ENCODE results near the gene SSH3.
A peak's percentile ranks its signal among the peaks of the same experiment; 100 is the strongest.

The SSH3 gene

DNA sequence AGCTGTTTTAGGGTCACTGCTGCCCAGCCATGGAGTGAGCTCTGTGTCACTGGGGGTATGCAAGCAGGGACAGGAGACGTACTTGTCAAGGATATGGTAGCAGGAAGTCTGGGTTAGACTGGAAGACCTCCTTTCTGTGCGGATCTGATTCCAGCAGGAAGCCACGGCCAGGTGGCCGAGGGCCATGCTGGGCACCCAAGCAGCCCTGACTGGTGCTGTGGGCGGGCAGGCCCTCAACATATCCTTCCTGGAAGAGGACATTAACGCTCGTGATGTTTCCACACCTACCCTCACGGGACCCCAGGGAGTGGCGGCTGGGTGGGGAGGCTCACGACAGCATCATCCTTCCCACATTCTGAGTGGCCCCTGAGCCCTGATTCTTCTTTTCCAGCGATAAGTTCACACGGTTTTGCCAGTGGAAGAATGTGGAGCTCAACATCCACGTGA is 23.0 kb upstream of the SSH3 start:
- DNase-seq: no peak

DNA sequence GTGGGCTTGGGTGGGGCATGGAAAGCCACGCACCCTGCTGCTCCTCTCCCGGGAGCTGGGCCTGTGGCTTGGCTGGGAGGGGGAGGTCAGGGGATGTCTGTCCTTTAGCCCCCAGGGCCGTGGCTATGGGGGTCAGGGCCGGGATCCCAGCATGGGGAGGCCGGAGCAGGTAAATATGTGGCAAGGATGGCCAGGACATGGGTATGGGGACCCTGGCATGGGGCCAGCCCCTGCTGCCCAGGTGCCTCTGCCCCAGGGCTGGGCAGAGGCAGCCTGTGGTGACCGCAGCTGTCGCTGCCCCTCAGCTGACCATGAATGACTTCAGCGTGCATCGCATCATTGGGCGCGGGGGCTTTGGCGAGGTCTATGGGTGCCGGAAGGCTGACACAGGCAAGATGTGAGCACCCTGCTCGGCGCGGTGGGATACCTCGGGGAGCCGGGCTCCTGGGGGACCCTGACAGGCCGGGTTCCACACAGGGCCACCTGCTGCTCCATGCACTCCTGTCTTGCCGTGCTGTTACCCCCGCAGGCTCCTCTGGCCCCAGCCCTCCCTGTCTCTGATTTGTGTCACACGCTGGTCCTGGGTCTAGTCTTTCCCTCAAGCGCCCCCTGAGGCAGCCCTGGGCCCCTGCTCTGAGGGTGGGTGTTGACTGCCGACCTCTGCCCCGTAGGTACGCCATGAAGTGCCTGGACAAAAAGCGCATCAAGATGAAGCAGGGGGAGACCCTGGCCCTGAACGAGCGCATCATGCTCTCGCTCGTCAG is 22.4 kb upstream of the SSH3 start:
- DNase-seq: no peak

DNA sequence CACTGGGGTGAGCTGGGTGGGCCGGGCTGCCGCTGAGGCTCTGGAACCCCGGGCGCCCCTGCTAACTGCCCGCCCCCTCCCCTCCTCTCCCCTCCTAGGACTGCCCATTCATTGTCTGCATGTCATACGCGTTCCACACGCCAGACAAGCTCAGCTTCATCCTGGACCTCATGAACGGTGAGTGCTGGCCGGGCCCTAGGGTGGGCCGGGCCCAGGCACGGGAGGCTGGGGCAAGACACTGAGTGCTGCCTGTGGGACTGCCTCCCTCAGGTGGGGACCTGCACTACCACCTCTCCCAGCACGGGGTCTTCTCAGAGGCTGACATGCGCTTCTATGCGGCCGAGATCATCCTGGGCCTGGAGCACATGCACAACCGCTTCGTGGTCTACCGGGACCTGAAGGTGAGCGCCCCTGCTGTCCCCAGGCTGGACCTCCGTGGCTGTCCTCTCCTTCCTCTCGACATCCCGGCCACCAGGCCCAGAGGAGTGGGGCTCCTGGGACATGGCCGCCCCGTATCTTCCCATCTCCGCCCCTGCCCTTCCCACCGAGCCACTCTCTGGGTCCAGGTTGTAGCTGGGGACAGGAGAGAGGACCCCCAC is 21.7 kb upstream of the SSH3 start:
- DNase-seq: no peak

DNA sequence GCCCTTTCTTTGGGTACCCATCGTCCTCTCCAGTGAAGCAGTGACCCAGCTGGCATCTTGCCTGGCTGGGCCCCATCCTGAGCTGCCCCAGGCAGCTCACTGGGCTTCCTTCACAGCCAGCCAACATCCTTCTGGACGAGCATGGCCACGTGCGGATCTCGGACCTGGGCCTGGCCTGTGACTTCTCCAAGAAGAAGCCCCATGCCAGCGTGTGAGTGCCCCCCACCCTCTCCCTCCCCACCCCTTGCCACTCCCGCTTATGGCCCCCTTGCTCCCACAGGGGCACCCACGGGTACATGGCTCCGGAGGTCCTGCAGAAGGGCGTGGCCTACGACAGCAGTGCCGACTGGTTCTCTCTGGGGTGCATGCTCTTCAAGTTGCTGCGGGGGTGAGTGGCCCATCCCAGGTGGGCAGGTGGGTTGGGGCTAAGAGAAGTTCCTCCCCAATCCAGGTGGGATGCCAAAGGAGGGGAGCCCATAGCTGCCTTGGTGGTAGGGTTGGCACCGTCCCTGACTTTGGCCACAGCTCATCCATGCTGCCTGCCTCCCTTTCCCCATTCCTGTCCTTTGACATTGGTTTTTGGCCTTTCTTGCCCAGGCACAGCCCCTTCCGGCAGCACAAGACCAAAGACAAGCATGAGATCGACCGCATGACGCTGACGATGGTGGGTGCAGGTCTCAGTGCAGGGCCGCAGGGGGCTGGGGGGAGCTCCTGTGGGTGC is 21.0 kb upstream of the SSH3 start:
- no peak for DNase-seq

- DNase-seq: no peak
Measured at GRCh38 chr11:67282876-67283371, 20.4 kb upstream of the SSH3 start.

DNA sequence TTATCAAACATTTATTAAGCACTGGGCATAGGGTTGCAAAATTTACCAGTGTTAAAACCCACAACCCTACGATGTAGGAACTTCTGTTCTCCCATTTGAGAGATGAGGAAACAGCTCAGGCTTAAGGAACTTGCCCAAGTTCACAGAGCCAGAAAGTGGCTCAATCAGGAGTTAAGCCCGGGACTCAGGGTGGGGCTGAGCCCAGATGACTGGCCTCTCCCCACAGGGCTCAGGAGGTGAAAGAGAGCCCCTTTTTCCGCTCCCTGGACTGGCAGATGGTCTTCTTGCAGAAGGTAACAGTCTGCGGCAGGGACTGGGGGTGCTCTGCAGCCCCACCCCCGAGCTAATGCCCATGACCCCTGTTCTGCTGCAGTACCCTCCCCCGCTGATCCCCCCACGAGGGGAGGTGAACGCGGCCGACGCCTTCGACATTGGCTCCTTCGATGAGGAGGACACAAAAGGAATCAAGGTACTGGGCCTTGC is 19.8 kb upstream of the SSH3 start:
- no peak for DNase-seq

DNA sequence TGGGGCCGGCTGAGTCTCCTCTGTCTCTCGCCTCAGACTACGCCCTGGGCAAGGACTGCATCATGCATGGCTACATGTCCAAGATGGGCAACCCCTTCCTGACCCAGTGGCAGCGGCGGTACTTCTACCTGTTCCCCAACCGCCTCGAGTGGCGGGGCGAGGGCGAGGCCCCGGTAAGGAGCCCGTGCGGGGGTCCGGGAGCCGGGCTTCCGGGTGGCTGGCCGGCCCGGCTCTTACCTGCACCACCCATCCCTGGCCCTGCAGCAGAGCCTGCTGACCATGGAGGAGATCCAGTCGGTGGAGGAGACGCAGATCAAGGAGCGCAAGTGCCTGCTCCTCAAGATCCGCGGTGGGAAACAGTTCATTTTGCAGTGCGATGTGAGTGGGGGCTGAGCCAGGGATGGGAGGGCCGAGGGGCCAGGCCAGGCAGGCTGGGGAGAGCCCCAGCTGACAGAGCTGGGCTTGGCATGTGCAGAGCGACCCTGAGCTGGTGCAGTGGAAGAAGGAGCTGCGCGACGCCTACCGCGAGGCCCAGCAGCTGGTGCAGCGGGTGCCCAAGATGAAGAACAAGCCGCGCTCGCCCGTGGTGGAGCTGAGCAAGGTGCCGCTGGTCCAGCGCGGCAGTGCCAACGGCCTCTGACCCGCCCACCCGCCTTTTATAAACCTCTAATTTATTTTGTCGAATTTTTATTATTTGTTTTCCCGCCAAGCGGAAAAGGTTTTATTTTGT is 18.4 kb upstream of the SSH3 start:
- DNase-seq: no peak

DNA sequence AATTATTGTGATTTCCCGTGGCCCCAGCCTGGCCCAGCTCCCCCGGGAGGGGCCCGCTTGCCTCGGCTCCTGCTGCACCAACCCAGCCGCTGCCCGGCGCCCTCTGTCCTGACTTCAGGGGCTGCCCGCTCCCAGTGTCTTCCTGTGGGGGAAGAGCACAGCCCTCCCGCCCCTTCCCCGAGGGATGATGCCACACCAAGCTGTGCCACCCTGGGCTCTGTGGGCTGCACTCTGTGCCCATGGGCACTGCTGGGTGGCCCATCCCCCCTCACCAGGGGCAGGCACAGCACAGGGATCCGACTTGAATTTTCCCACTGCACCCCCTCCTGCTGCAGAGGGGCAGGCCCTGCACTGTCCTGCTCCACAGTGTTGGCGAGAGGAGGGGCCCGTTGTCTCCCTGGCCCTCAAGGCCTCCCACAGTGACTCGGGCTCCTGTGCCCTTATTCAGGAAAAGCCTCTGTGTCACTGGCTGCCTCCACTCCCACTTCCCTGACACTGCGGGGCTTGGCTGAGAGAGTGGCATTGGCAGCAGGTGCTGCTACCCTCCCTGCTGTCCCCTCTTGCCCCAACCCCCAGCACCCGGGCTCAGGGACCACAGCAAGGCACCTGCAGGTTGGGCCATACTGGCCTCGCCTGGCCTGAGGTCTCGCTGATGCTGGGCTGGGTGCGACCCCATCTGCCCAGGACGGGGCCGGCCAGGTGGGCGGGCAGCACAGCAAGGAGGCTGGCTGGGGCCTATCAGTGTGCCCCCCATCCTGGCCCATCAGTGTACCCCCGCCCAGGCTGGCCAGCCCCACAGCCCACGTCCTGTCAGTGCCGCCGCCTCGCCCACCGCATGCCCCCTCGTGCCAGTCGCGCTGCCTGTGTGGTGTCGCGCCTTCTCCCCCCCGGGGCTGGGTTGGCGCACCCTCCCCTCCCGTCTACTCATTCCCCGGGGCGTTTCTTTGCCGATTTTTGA is 17.5 kb upstream of the SSH3 start:
- no peak for DNase-seq

- no peak for DNase-seq
Measured at GRCh38 chr11:67286621-67287333, 16.6 kb upstream of the SSH3 start.

GRCh38 chr11:67287355-67288197 is 15.8 kb upstream of the SSH3 start:
- no peak for DNase-seq

- no peak for DNase-seq
Measured at GRCh38 chr11:67288198-67288451, 15.2 kb upstream of the SSH3 start.

DNA sequence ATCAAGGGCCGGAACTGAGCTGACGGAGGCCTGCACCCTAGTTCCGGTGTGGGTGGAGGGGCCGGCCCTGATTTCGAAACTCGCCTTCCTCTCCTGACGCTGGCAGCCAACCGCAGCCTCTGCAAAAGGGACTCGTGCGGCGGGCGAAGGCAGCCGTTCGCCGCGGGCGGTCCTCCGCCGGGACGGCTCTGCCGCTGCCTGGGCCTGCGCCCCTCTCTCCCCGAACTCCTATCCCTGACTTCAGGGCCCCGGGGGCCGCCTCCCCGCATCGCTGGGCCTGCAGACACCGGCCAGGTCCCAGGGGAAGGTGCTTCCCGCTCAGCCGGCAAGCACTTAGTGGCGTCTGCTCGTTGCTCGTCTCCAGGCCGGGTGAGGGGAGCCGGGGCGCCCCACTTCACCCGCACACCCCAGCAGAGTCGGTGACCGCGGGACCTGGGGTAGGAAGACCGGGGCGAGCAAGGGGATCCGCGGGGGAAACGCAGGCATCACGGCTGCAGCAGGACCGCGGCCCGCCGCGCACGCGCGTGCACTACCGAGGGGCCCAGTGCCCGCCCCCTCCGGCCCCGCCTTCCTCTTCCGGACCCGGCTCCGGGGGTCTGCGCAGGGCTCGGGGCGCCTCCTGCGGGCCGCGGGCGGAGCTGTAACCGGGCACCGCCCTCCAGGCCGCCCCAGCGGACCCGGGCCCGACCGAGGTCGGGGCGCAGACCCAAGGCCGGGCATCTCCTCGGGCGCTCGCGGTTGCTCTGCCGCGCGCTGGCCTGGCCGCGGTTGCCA is 14.7 kb upstream of the SSH3 start:
- peak; percentile 60 to 95 for DNase-seq

GRCh38 chr11:67289226-67289650 is 14.1 kb upstream of the SSH3 start, which contains the start of gene ANKRD13D:
Gene ANKRD13D (plus strand): TSS chr11:67289303. CDS start chr11:67289461, 158 bp downstream.
- no peak for DNase-seq

DNA sequence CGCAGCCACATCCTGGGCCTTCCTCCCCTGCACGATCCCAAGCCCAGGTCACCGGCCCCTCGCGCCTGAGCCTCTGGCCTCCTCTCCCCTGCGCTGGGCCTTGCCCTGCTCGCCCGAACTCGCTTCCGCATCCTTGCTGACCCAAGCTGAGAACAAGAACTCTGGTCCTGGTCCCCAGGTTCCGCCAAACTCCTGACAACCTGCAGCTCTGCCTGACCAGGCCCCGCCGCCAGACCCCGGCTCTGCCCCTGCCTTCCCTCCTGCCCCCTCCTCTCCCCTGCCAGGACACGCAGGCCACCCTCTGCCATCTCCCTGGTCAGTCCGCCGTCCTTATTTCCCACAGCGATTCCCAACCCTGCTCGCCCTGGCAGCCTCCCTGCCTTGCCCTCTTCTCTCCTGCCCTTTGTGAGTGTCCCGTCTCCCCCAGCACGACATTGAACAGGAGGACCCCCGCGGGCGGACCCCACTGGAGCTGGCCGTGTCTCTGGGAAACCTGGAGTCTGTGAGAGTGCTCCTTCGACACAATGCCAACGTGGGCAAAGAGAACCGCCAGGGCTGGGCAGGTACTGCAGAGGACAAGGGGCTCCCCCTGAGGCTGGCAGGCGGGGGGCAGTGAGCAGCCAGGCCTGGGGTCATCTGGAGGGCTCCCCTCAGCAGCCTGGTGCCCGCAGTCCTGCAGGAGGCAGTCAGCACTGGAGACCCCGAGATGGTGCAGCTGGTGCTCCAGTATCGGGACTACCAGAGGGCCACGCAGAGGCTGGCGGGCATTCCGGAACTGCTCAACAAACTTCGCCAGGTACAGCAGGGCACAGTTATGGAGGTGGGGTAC is 13.5 kb upstream of the SSH3 start:
- no peak for DNase-seq

DNA sequence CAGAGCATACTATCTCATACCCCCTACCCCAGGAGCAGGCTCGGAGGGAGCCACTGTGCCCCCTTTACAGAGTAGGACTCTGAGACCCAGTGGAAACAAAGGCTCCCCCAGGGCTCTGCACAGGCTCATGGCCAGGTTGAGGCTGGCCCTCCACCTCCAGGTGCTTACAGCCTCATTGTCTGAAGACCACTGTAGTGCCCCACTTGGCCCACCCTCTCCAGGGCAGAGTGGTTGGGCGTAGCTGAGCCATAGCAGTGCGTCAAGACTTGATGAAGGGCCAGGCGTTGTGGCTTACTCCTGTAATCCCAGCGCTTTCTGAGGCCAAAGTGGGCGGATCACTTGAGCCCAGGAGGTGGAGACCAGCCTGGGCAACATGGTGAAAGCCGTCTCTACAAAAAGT is 12.5 kb upstream of the SSH3 start:
- no peak for DNase-seq

DNA sequence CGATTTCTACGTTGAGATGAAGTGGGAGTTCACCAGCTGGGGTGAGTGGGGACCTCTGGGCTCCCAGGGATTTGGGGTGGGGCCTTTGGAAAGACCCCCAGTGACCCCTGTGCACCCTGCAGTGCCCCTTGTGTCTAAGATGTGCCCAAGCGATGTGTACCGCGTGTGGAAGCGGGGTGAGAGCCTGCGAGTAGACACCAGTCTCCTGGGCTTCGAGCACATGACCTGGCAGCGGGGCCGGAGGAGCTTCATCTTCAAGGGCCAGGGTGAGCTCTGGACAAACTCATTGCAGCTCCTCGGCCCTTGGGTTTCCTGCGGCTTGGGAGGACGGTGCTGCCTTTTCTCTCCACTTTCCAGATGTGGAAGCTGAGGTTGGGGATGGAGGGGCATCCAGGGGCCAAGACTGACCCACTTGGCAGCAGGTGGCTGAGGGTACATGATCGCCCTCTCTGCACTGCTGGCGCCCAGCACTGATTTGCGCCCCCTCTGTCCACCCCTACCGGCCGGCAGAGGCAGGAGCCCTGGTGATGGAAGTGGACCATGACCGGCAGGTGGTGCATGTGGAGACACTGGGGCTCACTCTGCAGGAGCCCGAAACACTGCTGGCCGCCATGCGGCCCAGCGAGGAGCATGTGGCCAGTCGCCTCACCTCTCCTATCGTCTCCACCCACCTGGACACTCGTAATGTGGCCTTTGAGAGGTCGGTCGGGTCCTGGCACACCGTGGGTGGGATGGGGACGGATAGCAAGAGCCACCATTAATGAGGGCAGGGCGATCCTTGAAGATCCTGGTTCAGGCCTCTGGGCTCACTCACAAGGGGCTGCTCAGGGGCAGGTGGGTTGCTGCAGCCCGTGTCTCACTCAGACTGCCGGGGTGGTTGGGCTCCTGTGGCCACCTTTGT is 11.6 kb upstream of the SSH3 start:
- no peak for DNase-seq

- no peak for DNase-seq
Measured at GRCh38 chr11:67292671-67293070, 10.7 kb upstream of the SSH3 start.
